ENCODE data around the gene CS.

Gene CS

DNA sequence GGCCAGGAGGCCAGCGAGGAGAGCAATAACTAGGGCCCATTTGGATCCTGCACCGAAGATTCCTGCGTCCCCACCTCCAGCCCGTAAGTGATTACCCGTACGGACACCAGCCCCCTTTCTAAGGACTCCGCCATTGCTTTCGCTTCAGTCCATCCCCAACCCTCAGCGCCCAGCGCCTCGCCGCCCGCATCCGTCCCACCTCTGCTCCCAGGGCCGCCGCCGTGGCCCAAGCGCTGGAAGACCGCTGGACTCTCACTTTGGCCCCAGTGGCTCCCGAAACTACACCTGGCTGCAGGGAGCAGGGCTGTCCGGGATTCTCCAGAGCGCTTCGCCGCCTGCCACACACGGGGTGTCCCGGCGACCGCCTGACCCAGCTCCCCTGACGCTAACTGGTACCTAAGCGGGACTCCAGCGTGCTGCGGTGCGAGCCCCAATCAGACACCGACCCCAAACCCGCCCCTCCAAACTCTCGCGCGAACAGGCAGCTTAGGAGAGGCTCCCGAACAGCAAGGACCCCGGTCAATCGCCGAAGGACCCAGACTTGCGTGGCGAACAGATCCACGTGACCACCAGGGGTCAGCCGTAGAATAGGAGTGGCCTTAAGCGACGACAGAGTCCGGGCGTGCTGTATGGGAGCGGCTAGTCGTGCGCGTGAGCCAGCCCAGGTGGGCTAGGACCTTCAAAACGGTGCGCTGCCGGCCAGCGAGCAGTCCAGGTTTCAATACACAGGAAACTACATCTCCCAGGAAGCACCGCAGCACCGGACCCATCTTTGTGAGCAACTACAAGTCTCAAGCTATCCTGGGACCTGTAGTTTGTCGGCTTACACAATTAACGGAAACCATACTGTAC, 15.7 kb upstream of the CS start, which contains the start of gene CNPY2:
Gene CNPY2 (minus strand): TSS at position 367 of the 852 bp plus-strand sequence. CDS start 771 bp downstream, outside the sequence.
- Histone ChIP-seq H3K4me1 (ENCODE audit: low read depth, poor library complexity, severe bottlenecking) (peaks cover 25% of the 10 kb centered on the region), H3K79me2 (ENCODE audit: insufficient read depth, low read depth) (peaks cover 22% of the 10 kb centered on the region), H3K4me2 (peak within 1 kb of the TSS; percentile 91), H3K9ac (peak within 1 kb of the TSS; percentile 84), H2AFZ (ENCODE audit: low read depth) (peak within 1 kb of the TSS; percentile 73), H3K36me3 (ENCODE audit: insufficient read depth) (peaks cover 7% of the 10 kb centered on the region; the same call in 1 of the 2 replicates), H3K27ac (peak within 1 kb of the TSS; percentile 76), H3K4me3 (IDR thresholded peaks at IDR 0.05; ENCODE audit: insufficient read depth, low read depth, low read length) (peak within 1 kb of the TSS; percentile 72), H4K20me1 (ENCODE audit: insufficient read depth) (no peaks in the 10 kb centered on the region), H3K27me3 (ENCODE audit: insufficient read depth, low read depth) (no peaks in the 10 kb centered on the region)
- TF ChIP-seq, protein P1, sequence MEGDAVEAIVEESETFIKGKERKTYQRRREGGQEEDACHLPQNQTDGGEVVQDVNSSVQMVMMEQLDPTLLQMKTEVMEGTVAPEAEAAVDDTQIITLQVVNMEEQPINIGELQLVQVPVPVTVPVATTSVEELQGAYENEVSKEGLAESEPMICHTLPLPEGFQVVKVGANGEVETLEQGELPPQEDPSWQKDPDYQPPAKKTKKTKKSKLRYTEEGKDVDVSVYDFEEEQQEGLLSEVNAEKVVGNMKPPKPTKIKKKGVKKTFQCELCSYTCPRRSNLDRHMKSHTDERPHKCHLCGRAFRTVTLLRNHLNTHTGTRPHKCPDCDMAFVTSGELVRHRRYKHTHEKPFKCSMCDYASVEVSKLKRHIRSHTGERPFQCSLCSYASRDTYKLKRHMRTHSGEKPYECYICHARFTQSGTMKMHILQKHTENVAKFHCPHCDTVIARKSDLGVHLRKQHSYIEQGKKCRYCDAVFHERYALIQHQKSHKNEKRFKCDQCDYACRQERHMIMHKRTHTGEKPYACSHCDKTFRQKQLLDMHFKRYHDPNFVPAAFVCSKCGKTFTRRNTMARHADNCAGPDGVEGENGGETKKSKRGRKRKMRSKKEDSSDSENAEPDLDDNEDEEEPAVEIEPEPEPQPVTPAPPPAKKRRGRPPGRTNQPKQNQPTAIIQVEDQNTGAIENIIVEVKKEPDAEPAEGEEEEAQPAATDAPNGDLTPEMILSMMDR (conservative IDR thresholded peaks at IDR 0.05; ENCODE audit: low read depth, low read length) = peak; percentile 50

DNA sequence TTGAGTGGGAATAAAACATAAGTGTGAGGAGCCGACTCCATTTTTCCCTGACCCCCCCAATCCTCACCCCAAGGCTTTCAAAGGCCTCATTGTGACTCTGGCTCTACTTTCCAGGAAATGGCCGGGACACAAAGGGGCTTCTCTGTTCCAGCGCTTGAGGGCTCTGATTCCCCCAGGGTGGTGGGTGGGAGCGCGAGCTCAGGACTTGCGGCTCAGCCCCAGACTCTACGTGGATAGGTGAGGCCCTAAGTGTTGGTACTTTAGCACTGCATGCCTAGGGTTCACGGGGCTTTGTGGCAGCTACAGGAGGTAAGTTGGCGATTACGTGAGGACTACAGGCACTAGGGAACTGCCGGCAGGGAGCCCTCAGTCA, 15.1 kb upstream of the CS start:
- Histone ChIP-seq H3K4me3 (IDR thresholded peaks at IDR 0.05; ENCODE audit: insufficient read depth, low read depth, low read length) (peak overlapping the region; percentile 51), H4K20me1 (ENCODE audit: insufficient read depth) (no peaks in the 10 kb centered on the region), H3K27me3 (ENCODE audit: insufficient read depth, low read depth) (no peaks in the 10 kb centered on the region), H3K27ac (peak overlapping the region; percentile 76), H3K4me1 (ENCODE audit: low read depth, poor library complexity, severe bottlenecking) (peaks cover 24% of the 10 kb centered on the region), H3K79me2 (ENCODE audit: insufficient read depth, low read depth) (peaks cover 22% of the 10 kb centered on the region), H2AFZ (ENCODE audit: low read depth) (peak overlapping the region; percentile 73), H3K9ac (peak overlapping the region; percentile 84), H3K36me3 (ENCODE audit: insufficient read depth) (peaks cover 7% of the 10 kb centered on the region; the same call in 1 of the 2 replicates), H3K4me2 (peak overlapping the region; percentile 91)
- TF ChIP-seq, protein P1 (conservative IDR thresholded peaks at IDR 0.05; ENCODE audit: low read depth, low read length) = no peak

DNA sequence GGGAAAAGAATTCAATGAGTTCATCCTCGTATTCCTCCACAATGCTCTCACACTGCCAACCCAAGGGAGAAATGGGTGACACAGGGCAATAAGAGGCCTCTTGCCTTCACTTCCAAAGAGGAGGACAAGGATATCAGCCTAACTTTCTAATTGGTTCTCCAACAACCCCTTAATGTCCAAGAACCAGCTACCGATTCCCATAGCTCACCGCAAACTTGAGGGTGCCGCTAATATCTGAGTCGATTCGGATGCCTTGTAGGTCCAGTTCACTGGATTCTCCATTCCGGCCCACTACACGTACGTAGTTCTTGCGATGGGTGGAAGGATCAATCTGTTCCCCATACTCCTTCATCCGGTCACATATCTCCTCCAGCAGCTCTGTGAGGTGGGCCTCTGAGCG, 10.9 kb upstream of the CS start:
- Histone ChIP-seq H3K27ac (no peak overlapping the region), H3K79me2 (ENCODE audit: insufficient read depth, low read depth) (peaks cover 22% of the 10 kb centered on the region), H4K20me1 (ENCODE audit: insufficient read depth) (no peaks in the 10 kb centered on the region), H3K36me3 (ENCODE audit: insufficient read depth) (peaks cover 7% of the 10 kb centered on the region; the same call in 1 of the 2 replicates), H3K4me2 (no peak overlapping the region), H3K4me1 (ENCODE audit: low read depth, poor library complexity, severe bottlenecking) (peaks cover 12% of the 10 kb centered on the region), H3K9ac (no peak overlapping the region), H2AFZ (ENCODE audit: low read depth) (no peak overlapping the region), H3K27me3 (ENCODE audit: insufficient read depth, low read depth) (no peaks in the 10 kb centered on the region), H3K4me3 (IDR thresholded peaks at IDR 0.05; ENCODE audit: insufficient read depth, low read depth, low read length) (no peak overlapping the region)
- TF ChIP-seq, protein P1 (conservative IDR thresholded peaks at IDR 0.05; ENCODE audit: low read depth, low read length) = no peak

DNA sequence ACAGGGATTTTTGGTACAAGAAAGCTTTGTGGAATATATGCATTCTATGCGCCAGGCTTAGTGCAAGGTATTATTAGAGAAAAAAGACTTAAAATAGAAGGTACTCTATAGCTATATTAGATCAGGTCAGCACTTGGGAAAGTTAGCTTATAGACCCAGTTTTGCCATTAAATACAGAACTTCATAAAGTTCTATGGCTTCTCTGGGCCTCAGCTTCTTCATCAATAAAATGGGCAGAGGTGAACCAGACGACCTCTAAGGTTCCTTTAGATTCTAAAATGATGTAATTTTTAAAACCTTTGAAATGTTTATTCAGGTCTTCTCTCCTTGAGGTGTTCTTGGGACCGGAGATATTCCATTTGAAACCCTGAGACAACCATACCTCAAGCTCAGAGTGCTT, 8.6 kb upstream of the CS start:
- no peak overlapping the region for H3K27ac ChIP-seq
- no peaks in the 10 kb centered on the region for H3K27me3 ChIP-seq (ENCODE audit: insufficient read depth, low read depth)
- TF ChIP-seq, protein P1 (conservative IDR thresholded peaks at IDR 0.05; ENCODE audit: low read depth, low read length) = no peak
- H3K4me3 ChIP-seq (IDR thresholded peaks at IDR 0.05; ENCODE audit: insufficient read depth, low read depth, low read length) = no peak overlapping the region
- H3K9ac ChIP-seq = no peak overlapping the region
- no peaks in the 10 kb centered on the region for H3K4me1 ChIP-seq (ENCODE audit: low read depth, poor library complexity, severe bottlenecking)
- H3K36me3 ChIP-seq (ENCODE audit: insufficient read depth) = no peaks in the 10 kb centered on the region; the same call in 1 of the 2 replicates
- H3K4me2 ChIP-seq = no peak overlapping the region
- no peak overlapping the region for H2AFZ ChIP-seq (ENCODE audit: low read depth)
- peaks cover 1% of the 10 kb centered on the region; the same call in 1 of the 2 replicates for H3K79me2 ChIP-seq (ENCODE audit: insufficient read depth, low read depth)
- H4K20me1 ChIP-seq (ENCODE audit: insufficient read depth) = no peaks in the 10 kb centered on the region

Measured in KMS-11 (cell line).